ENCODE measurements around the gene PACRG. TPM values are rescaled to one million over a fixed set of nuclear protein-coding genes. Genes with fewer than 3 reads are reported as not detected.

PACRG gene
- total and polyA plus RNA-seq, 2 of the 8 experiments (the other 6 are each of a cell fraction or from before 2014, with no cell fraction given) = 0.44 to 0.54 TPM

DNA sequence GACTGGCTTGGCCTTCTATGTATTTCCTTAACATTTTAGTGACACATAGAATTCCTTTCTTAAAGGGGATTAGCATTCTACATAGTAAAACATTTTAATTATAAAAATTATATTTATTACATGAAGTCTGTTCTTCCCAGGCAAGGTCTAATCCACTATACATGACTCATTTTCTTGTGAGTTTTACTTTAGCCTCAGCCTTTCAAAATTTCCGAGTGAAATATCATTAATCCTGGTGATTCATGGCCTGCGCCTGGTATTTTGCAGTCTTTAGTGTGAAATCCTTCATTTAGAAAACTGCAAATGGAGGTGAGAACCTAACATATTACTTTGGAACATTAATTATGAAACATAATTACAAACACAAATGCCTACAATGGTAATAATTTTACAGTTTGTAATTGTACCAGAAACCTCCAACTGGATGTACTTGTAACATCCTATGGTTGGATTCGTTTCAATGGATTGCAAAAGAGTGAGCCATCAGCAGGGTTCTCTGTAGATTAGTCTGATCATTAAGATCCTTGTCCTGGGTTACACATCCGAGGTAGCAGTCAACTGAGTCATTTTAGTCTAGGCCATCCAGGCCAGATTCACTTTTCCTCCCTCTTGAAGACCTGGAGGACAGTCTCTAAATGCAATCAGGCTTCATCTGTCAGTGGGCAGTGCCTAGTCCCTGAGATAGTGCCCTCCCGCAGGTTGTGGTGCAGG, 272.0 kb downstream of the PACRG start:
- no peak overlapping the region for H2AFZ ChIP-seq (ENCODE audit: low read length)
- no peak overlapping the region for H2BK5ac ChIP-seq (ENCODE audit: low read depth, low read length)
- FAIRE-seq (no peak), DNase-seq (ENCODE audit: low read depth in 1 of 2, low spot score in 2 of 2) (no peak)
- no peaks in the 10 kb centered on the region; a peak in 1 of 4 replicates for H3K9me3 ChIP-seq (ENCODE audit: insufficient read depth in 2 of 2, low read depth in 1 of 2, low read length in 1 of 2)
- CTCF ChIA-PET (ENCODE audit: partially characterized antibody) = no interaction called here
- no peak overlapping the region for H3K4me3 ChIP-seq (ENCODE audit: extremely low read depth in 1 of 4, insufficient read depth in 2 of 4, low read depth in 3 of 4, low read length in 4 of 4)
- no peak overlapping the region for H3K56ac ChIP-seq (replicated peaks; ENCODE audit: insufficient read length, low read depth, low read length)
- no peak overlapping the region for H2BK15ac ChIP-seq (ENCODE audit: low read length)
- no peak overlapping the region for H4K91ac ChIP-seq (replicated peaks; ENCODE audit: insufficient read length, low read length)
- no peaks in the 10 kb centered on the region for H3K23me2 ChIP-seq (ENCODE audit: low read depth, low read length)
- no peak overlapping the region for H2AK5ac ChIP-seq (ENCODE audit: low read depth, low read length)
- H2BK20ac ChIP-seq (ENCODE audit: low read length) = no peak overlapping the region
- no peaks in the 10 kb centered on the region for H3K79me2 ChIP-seq (ENCODE audit: control insufficient read depth in 1 of 2, insufficient read depth in 2 of 2, low read length in 2 of 2)
- H3K14ac ChIP-seq (ENCODE audit: insufficient read length) = no peak overlapping the region
- H3K27me3 ChIP-seq (replicated peaks in 1 of 4; ENCODE audit: control insufficient read depth in 3 of 4, extremely low read depth in 1 of 4, insufficient read depth in 3 of 4, low read length in 3 of 4) = no peaks in the 10 kb centered on the region
- no peak overlapping the region for H4K8ac ChIP-seq (ENCODE audit: extremely low read depth, insufficient read depth, low read length)
- POLR2A ChIA-PET (ENCODE audit: partially characterized antibody) = no interaction called here
- H3K18ac ChIP-seq (ENCODE audit: extremely low read depth, low read length) = no peak overlapping the region
- H3K79me1 ChIP-seq (ENCODE audit: low read depth, low read length) = no peaks in the 10 kb centered on the region
- no peak overlapping the region for H2BK120ac ChIP-seq (replicated peaks; ENCODE audit: low read depth, low read length)
- no peaks in the 10 kb centered on the region for H3K36me3 ChIP-seq (ENCODE audit: control insufficient read depth in 2 of 4, insufficient read depth in 4 of 4, low read length in 3 of 4)
- WGBS, 2 experiments (ENCODE audit: extremely low coverage in 1 of 2, insufficient coverage in 1 of 2, insufficient read length in 1 of 2, insufficient replicate concordance in 2 of 2, low coverage in 1 of 2, low lambda C conversion rate in 2 of 2, missing lambda C conversion rate in 1 of 2) = 93% methylated on average over 5 of the region's 5 CpGs; no CpG with 5 or more reads in 1 of the 2 experiments
- no peak overlapping the region for H3K27ac ChIP-seq (ENCODE audit: low read depth, low read length)
- H3K4ac ChIP-seq (replicated peaks; ENCODE audit: insufficient read length, low read depth, low read length) = no peak overlapping the region
- H3K4me2 ChIP-seq (ENCODE audit: insufficient read depth in 1 of 2, low read depth in 2 of 2, low read length in 2 of 2) = no peak overlapping the region
- H3K4me1 ChIP-seq (replicated peaks in 1 of 4; ENCODE audit: control insufficient read depth in 3 of 4, insufficient read depth in 4 of 4, low read length in 3 of 4) = no peaks in the 10 kb centered on the region
- no peak overlapping the region for H3K9ac ChIP-seq (replicated peaks in 1 of 4; ENCODE audit: extremely low read depth in 1 of 4, low read depth in 3 of 4, low read length in 3 of 4)
- H2BK12ac ChIP-seq (ENCODE audit: low read depth, low read length) = no peak overlapping the region
- no peaks in the 10 kb centered on the region for H4K20me1 ChIP-seq (replicated peaks in 1 of 2; ENCODE audit: control insufficient read depth in 1 of 2, insufficient read depth in 2 of 2, low read length in 2 of 2)
- no peak overlapping the region for H3K23ac ChIP-seq (ENCODE audit: insufficient read length)
- H4K5ac ChIP-seq (ENCODE audit: insufficient read length, low read depth, low read length) = no peak overlapping the region
- TF ChIP-seq BRCA1 (IDR thresholded peaks at IDR 0.05; ENCODE audit: low read depth, low read length) (no peak), FOSL1 (IDR thresholded peaks at IDR 0.05; ENCODE audit: insufficient read depth, low read depth, low read length) (no peak)
